H9 (cell line): Measurements from ENCODE around the gene INTS3. TPM values are rescaled to one million over a fixed set of nuclear protein-coding genes. Genes with fewer than 3 reads are reported as not detected.

Experiments
- DNase-seq: peaks from one replicate; pipeline ENCODE4 v3.0.0-alpha.2; 2017
- H2AFZ ChIP-seq: one replicate; pipeline ENCODE4 v1.6.1; 2013; ENCODE audit warnings: mild to moderate bottlenecking, low read length, control low read depth, moderate library complexity
- H2AK5ac ChIP-seq: 2 replicates; pipeline ENCODE4 v1.6.1; 2013; ENCODE audit warnings: low read length, control low read depth, mixed read lengths; ENCODE audit not compliant: insufficient read length
- H2BK120ac ChIP-seq: one replicate; pipeline ENCODE4 v1.6.1; 2013; ENCODE audit warnings: low read depth, mild to moderate bottlenecking, low read length, control low read depth, inconsistent platforms; ENCODE audit not compliant: poor library complexity, severe bottlenecking
- H2BK12ac ChIP-seq: 2 replicates; pipeline ENCODE4 v1.6.1; 2013; ENCODE audit warnings: low read length, control low read depth, mixed read lengths, low read depth; ENCODE audit not compliant: insufficient read length
- H2BK15ac ChIP-seq: 2 replicates; pipeline ENCODE4 v1.6.1; 2013; ENCODE audit warnings: low read depth, low read length, control low read depth
- H2BK20ac ChIP-seq: one replicate; pipeline ENCODE4 v1.6.1; 2013; ENCODE audit warnings: low read depth, mild to moderate bottlenecking, low read length, control low read depth, inconsistent platforms; ENCODE audit not compliant: poor library complexity, severe bottlenecking
- H2BK5ac ChIP-seq: 2 replicates; pipeline ENCODE4 v1.6.1; 2013; ENCODE audit warnings: low read length, control low read depth, mixed read lengths; ENCODE audit not compliant: insufficient read length
- H3K14ac ChIP-seq: 2 replicates; pipeline ENCODE4 v1.6.1; 2013; ENCODE audit warnings: low read length, control low read depth; ENCODE audit not compliant: insufficient read depth
- H3K18ac ChIP-seq: 2 replicates; pipeline ENCODE4 v1.6.1; 2013; ENCODE audit warnings: low read depth, mild to moderate bottlenecking, mixed read lengths, low read length, control low read depth; ENCODE audit not compliant: insufficient read length
- H3K23ac ChIP-seq: 2 replicates; pipeline ENCODE4 v1.6.1; 2013; ENCODE audit warnings: low read length, control low read depth, mixed read lengths, low read depth; ENCODE audit not compliant: insufficient read length
- H3K23me2 ChIP-seq: 2 replicates; pipeline ENCODE4 v1.6.1; 2013; ENCODE audit warnings: low read depth, mild to moderate bottlenecking, mixed read lengths, low read length, control low read depth; ENCODE audit not compliant: insufficient read length, poor library complexity, severe bottlenecking
- H3K27ac ChIP-seq: 2 replicates; pipeline ENCODE4 v1.5.1; 2013; ENCODE audit warnings: low read length, control low read depth, mixed read lengths, low read depth; ENCODE audit not compliant: insufficient read length
- H3K27me3 ChIP-seq: 2 replicates; pipeline ENCODE4 v1.6.1; 2013; ENCODE audit warnings: low read length, control low read depth, inconsistent platforms; ENCODE audit not compliant: insufficient read depth
- H3K4ac ChIP-seq: 2 replicates; pipeline ENCODE4 v1.6.1; 2013; ENCODE audit warnings: low read depth, mild to moderate bottlenecking, control low read depth, inconsistent platforms, low read length, moderate library complexity
- H3K4me1 ChIP-seq: 2 replicates; pipeline ENCODE4 v1.6.1; 2013; ENCODE audit warnings: low read length, control low read depth, inconsistent platforms; ENCODE audit not compliant: insufficient read depth
- H3K4me2 ChIP-seq: 2 replicates; pipeline ENCODE4 v1.6.1; 2013; ENCODE audit warnings: low read length, control low read depth, mixed read lengths; ENCODE audit not compliant: insufficient read length, insufficient read depth
- H3K56ac ChIP-seq: 2 replicates; pipeline ENCODE4 v1.6.1; 2013; ENCODE audit warnings: low read depth, mild to moderate bottlenecking, mixed read lengths, low read length, control low read depth; ENCODE audit not compliant: insufficient read length
- H3K79me1 ChIP-seq: 2 replicates; pipeline ENCODE4 v1.6.1; 2013; ENCODE audit warnings: low read depth, mild to moderate bottlenecking, moderate library complexity, low read length, control low read depth, inconsistent platforms; ENCODE audit not compliant: insufficient read depth, poor library complexity, severe bottlenecking
- H3K79me2 ChIP-seq: 2 replicates; pipeline ENCODE4 v1.6.1; 2013; ENCODE audit warnings: low read length, control low read depth, inconsistent platforms; ENCODE audit not compliant: insufficient read depth
- H3K9ac ChIP-seq: 2 replicates; pipeline ENCODE4 v1.6.1; 2013; ENCODE audit warnings: low read length, control low read depth, mixed read lengths; ENCODE audit not compliant: insufficient read length; ENCODE audit errors: extremely low read depth
- H3K9me3 ChIP-seq: one replicate; pipeline ENCODE4 v1.6.1; 2013; ENCODE audit warnings: low read depth, low read length, inconsistent platforms; ENCODE audit not compliant: control insufficient read depth
- H3T11ph ChIP-seq: one replicate; pipeline ENCODE4 v1.6.1; 2013; ENCODE audit warnings: mild to moderate bottlenecking, low read length, control low read depth, inconsistent platforms
- H4K20me1 ChIP-seq: one replicate; pipeline ENCODE4 v1.6.1; 2013; ENCODE audit not compliant: control insufficient read depth, insufficient read length, insufficient read depth
- H4K5ac ChIP-seq: 2 replicates; pipeline ENCODE4 v1.6.1; 2013; ENCODE audit warnings: low read depth, mild to moderate bottlenecking, mixed read lengths, low read length, control low read depth; ENCODE audit not compliant: insufficient read length
- H4K8ac ChIP-seq: replicated peaks from 2 replicates; pipeline ENCODE4 v1.6.1; 2013; ENCODE audit warnings: low read length, control low read depth, mixed read lengths, low read depth; ENCODE audit not compliant: insufficient read length
- H4K91ac ChIP-seq: 2 replicates; pipeline ENCODE4 v1.6.1; 2013; ENCODE audit warnings: low read depth, mild to moderate bottlenecking, moderate library complexity, mixed read lengths, low read length, control low read depth; ENCODE audit not compliant: insufficient read length
- H3K27ac Mint-ChIP-seq, 3 experiments: 2 replicates in 2 of 3; 3 replicates in 1 of 3; pipeline ENCODE4 v1.8.0; 2020 to 2021; ENCODE audit warnings: mixed read lengths in 3 of 3, mild to moderate bottlenecking in 1 of 3, moderate library complexity in 1 of 3
- H3K27me3 Mint-ChIP-seq: 2 replicates; pipeline ENCODE4 v1.8.0; 2021; ENCODE audit warnings: low read depth, mild to moderate bottlenecking, moderate library complexity, mixed read lengths
- H3K36me3 Mint-ChIP-seq, 3 experiments: 2 replicates in 2 of 3; 3 replicates in 1 of 3; pipeline ENCODE4 v1.8.0; 2020 to 2021; ENCODE audit warnings: low read depth in 3 of 3, mixed read lengths in 3 of 3; ENCODE audit not compliant: insufficient read depth in 1 of 3
- H3K4me1 Mint-ChIP-seq, 2 experiments: 2 replicates each; pipeline ENCODE4 v1.8.0; 2020; ENCODE audit warnings: mixed read lengths in 2 of 2
- H3K4me3 Mint-ChIP-seq, 2 experiments: 2 replicates in 1 of 2; 3 replicates in 1 of 2; pipeline ENCODE4 v1.8.0; 2020 to 2021; ENCODE audit warnings: mild to moderate bottlenecking in 2 of 2, mixed read lengths in 2 of 2, moderate library complexity in 1 of 2
- H3K9me3 Mint-ChIP-seq, 2 experiments: 2 replicates in 1 of 2; 3 replicates in 1 of 2; pipeline ENCODE4 v1.8.0; 2020; ENCODE audit warnings: mild to moderate bottlenecking in 2 of 2, mixed read lengths in 2 of 2, moderate library complexity in 1 of 2
- WGBS: extraction: QIAGEN DNeasy Blood & Tissue Kit; methylation state at CpG from one replicate; pipeline ENCODE4 v1.1.7; 2013; ENCODE audit warnings: missing lambda C conversion rate, low lambda C conversion rate, mixed read lengths; ENCODE audit not compliant: insufficient read length; ENCODE audit errors: extremely low coverage; 5-methylcytosine and 5-hydroxymethylcytosine counted together
- total RNA-seq: library from RNA; stranded (reverse); gene quantifications from 2 replicates; pipeline ENCODE4 v1.2.1, GENCODE V29; 2021
- TF ChIP-seq, protein P1 (sequence below): fragments of 200-600 bp; sonication (generic); conservative IDR thresholded peaks from 3 replicates; pipeline ENCODE4 v1.8.0; 2021; ENCODE audit warnings: antibody characterized with exemption, mild to moderate bottlenecking

Gene INTS3
- total RNA-seq, 1 experiment from 2014 or later = 67.1 TPM

DNA sequence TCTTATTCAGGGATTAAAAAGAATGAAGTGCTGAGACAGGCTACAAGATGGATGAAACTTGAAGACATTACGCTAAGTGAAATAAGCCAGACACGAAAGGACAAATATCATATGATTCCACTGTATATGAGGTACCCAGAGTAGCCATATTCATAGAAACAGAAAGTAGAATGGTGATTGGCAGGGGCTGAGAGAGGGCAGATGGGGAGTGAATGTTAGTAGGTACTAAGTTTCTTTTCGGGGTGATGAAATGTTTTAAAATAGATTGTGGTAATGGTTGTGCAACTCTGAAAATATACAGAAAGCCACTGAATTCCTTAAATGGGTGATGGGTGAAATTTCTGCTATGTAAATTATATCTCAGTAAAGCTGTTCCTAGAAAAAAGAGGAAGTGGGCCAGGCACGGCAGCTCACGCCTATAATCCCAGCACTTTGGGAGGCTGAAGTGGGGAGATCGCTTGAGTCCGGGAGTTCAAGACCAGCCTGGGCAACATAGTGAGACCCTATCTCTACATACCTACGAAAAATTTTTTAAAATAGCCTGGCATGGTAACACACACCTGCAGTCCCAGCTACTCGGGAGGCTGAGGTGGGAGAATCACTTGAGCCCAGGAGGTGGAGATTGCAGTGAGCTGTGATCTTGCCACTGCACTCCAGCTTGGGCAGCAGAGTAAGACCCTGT is 63.3 kb downstream of the INTS3 start:
- Histone ChIP-seq H3K23ac (no peak overlapping the region), H4K5ac (no peak overlapping the region), H2BK20ac (no peak overlapping the region), H3K27ac (no peak overlapping the region), H3T11ph (no peak overlapping the region), H3K18ac (no peak overlapping the region), H2AFZ (no peak overlapping the region), H3K9ac (no peak overlapping the region), H3K4ac (no peak overlapping the region), H3K14ac (no peak overlapping the region), H3K4me2 (no peak overlapping the region), H2BK15ac (no peak overlapping the region), H3K4me1 (no peaks in the 10 kb centered on the region), H4K91ac (no peak overlapping the region), H2AK5ac (no peak overlapping the region), H3K56ac (no peak overlapping the region), H2BK12ac (no peak overlapping the region), H4K20me1 (no peaks in the 10 kb centered on the region), H3K23me2 (no peaks in the 10 kb centered on the region), H4K8ac (no peak overlapping the region), H2BK5ac (no peak overlapping the region), H3K79me1 (no peaks in the 10 kb centered on the region), H2BK120ac (no peak overlapping the region), H3K9me3 (no peaks in the 10 kb centered on the region), H3K79me2 (no peaks in the 10 kb centered on the region), H3K27me3 (no peaks in the 10 kb centered on the region)
- 100% methylated on average over 1 of the region's 9 CpGs for WGBS
- no peak for DNase-seq
- peaks cover 2% of the 10 kb centered on the region for H3K27me3 Mint-ChIP-seq
- H3K36me3 Mint-ChIP-seq = no peaks in the 10 kb centered on the region
- H3K4me1 Mint-ChIP-seq = peaks cover 30 to 41% of the 10 kb centered on the region in 2 experiments
- TF ChIP-seq, protein P1, sequence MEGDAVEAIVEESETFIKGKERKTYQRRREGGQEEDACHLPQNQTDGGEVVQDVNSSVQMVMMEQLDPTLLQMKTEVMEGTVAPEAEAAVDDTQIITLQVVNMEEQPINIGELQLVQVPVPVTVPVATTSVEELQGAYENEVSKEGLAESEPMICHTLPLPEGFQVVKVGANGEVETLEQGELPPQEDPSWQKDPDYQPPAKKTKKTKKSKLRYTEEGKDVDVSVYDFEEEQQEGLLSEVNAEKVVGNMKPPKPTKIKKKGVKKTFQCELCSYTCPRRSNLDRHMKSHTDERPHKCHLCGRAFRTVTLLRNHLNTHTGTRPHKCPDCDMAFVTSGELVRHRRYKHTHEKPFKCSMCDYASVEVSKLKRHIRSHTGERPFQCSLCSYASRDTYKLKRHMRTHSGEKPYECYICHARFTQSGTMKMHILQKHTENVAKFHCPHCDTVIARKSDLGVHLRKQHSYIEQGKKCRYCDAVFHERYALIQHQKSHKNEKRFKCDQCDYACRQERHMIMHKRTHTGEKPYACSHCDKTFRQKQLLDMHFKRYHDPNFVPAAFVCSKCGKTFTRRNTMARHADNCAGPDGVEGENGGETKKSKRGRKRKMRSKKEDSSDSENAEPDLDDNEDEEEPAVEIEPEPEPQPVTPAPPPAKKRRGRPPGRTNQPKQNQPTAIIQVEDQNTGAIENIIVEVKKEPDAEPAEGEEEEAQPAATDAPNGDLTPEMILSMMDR = no peak
- no peak overlapping the region for H3K4me3 Mint-ChIP-seq
- H3K27ac Mint-ChIP-seq = no peak overlapping the region
- 0 out of 5 replicates have a peak, but pooled peaks cover 0 to 4% of the 10 kb centered on the region in 2 experiments for H3K9me3 Mint-ChIP-seq
